H1 (cell line): ENCODE results near the gene SMAP2. TPM values are rescaled to one million over a fixed set of nuclear protein-coding genes. Genes with fewer than 3 reads are reported as not detected.

ENCODE experiments used
- CTCF ChIA-PET: fragments of 300-600 bp; sonication (Branson Sonifier 250); formaldehyde crosslinking; loops from one replicate; lab custom pipeline; 2021; ENCODE audit not compliant: partially characterized antibody; lab: Charles Lee
- POLR2A ChIA-PET: fragments of 300-600 bp; sonication (Branson Sonifier 250); formaldehyde crosslinking; loops from one replicate; lab custom pipeline; 2021; ENCODE audit warnings: inconsistent platforms; ENCODE audit not compliant: partially characterized antibody; lab: Charles Lee
- DNase-seq, 2 experiments: peaks; one replicate each; pipeline versions ENCODE4 v3.0.0 to v3.0.0-alpha.2; 2010 to 2022; ENCODE audit warnings: low spot score in 2 of 2, low read depth in 1 of 2, mixed read lengths in 1 of 2
- FAIRE-seq: peaks from 2 replicates; lab custom pipeline; 2011; peaks lifted over from hg19 to GRCh38; lab: Jason Lieb, UNC
- H2AFZ ChIP-seq: 2 replicates; pipeline ENCODE4 v1.8.1; 2012; ENCODE audit warnings: low read length, inconsistent platforms
- H2AK5ac ChIP-seq: 2 replicates; pipeline ENCODE4 v1.6.1; 2013; ENCODE audit warnings: low read depth, low read length
- H2BK120ac ChIP-seq: replicated peaks from 2 replicates; pipeline ENCODE3; 2013; ENCODE audit warnings: low read depth, low read length, inconsistent platforms
- H2BK12ac ChIP-seq: 2 replicates; pipeline ENCODE4 v1.6.1; 2013; ENCODE audit warnings: low read depth, low read length
- H2BK15ac ChIP-seq: 2 replicates; pipeline ENCODE4 v1.6.1; 2013; ENCODE audit warnings: low read length
- H2BK20ac ChIP-seq: 2 replicates; pipeline ENCODE4 v1.6.1; 2013; ENCODE audit warnings: low read length
- H2BK5ac ChIP-seq: 2 replicates; pipeline ENCODE4 v1.6.1; 2013; ENCODE audit warnings: low read depth, low read length
- H3K14ac ChIP-seq: 2 replicates; pipeline ENCODE4 v1.6.1; 2013; ENCODE audit warnings: inconsistent platforms; ENCODE audit not compliant: insufficient read length
- H3K18ac ChIP-seq: 2 replicates; pipeline ENCODE4 v1.6.1; 2013; ENCODE audit warnings: low read length; ENCODE audit errors: extremely low read depth
- H3K23ac ChIP-seq: 2 replicates; pipeline ENCODE4 v1.6.1; 2013; ENCODE audit warnings: inconsistent platforms; ENCODE audit not compliant: insufficient read length
- H3K23me2 ChIP-seq: 2 replicates; pipeline ENCODE4 v1.6.1; 2013; ENCODE audit warnings: low read depth, low read length
- H3K27ac ChIP-seq: 2 replicates; pipeline ENCODE4 v1.6.1; 2011; ENCODE audit warnings: low read depth, low read length, inconsistent platforms
- H3K27me3 ChIP-seq, 4 experiments: replicated peaks in 1 of 4; 1 replicate in 1 of 4; 2 replicates in 3 of 4; pipeline versions ENCODE4 v1.6.1 to v1.8.1; 2011 to 2013; ENCODE audit warnings: low read length in 3 of 4, mild to moderate bottlenecking in 3 of 4, inconsistent platforms in 2 of 4, mixed read lengths in 2 of 4, moderate library complexity in 1 of 4; ENCODE audit not compliant: control insufficient read depth in 3 of 4, insufficient read depth in 3 of 4; ENCODE audit errors: extremely low read depth in 1 of 4
- H3K36me3 ChIP-seq, 4 experiments: 2 replicates each; pipeline versions ENCODE4 v1.6.1 to v1.8.1; 2011 to 2013; ENCODE audit warnings: mild to moderate bottlenecking in 4 of 4, low read length in 3 of 4, moderate library complexity in 2 of 4, control low read depth in 1 of 4, inconsistent platforms in 1 of 4; ENCODE audit not compliant: insufficient read depth in 4 of 4, control insufficient read depth in 2 of 4
- H3K4ac ChIP-seq: replicated peaks from 2 replicates; pipeline ENCODE3; 2013; ENCODE audit warnings: low read length, low read depth, mixed read lengths, inconsistent platforms; ENCODE audit not compliant: insufficient read length
- H3K4me1 ChIP-seq, 4 experiments: replicated peaks in 1 of 4; 1 replicate in 1 of 4; 2 replicates in 3 of 4; pipeline versions ENCODE4 v1.6.1 to v1.8.1; 2011 to 2013; ENCODE audit warnings: low read length in 3 of 4, inconsistent platforms in 2 of 4, mixed read lengths in 1 of 4; ENCODE audit not compliant: insufficient read depth in 4 of 4, control insufficient read depth in 3 of 4
- H3K4me2 ChIP-seq, 2 experiments: 2 replicates each; pipeline versions ENCODE4 v1.6.1 to v1.8.1; 2011 to 2013; ENCODE audit warnings: low read depth in 2 of 2, low read length in 2 of 2, control low read depth in 1 of 2, inconsistent platforms in 1 of 2, mild to moderate bottlenecking in 1 of 2; ENCODE audit not compliant: insufficient read depth in 1 of 2
- H3K4me3 ChIP-seq, 4 experiments: fragments of 200-600, 300-600 bp in 1 of 4; sonication (generic), shearing (Covaris generic), sonication (Bioruptor Twin) in 1 of 4; 2 replicates each; pipeline versions ENCODE4 v1.5.1 to v1.8.1; 2011 to 2016; ENCODE audit warnings: low read length in 4 of 4, low read depth in 3 of 4, control low read depth in 2 of 4, inconsistent platforms in 2 of 4, mild to moderate bottlenecking in 2 of 4, mixed read lengths in 1 of 4, moderate library complexity in 1 of 4; ENCODE audit not compliant: insufficient read depth in 2 of 4; ENCODE audit errors: extremely low read depth in 1 of 4
- H3K56ac ChIP-seq: replicated peaks from 2 replicates; pipeline ENCODE3; 2013; ENCODE audit warnings: low read depth, mild to moderate bottlenecking, mixed read lengths, low read length, inconsistent platforms; ENCODE audit not compliant: insufficient read length
- H3K79me1 ChIP-seq: 2 replicates; pipeline ENCODE4 v1.6.1; 2013; ENCODE audit warnings: low read depth, low read length, control low read depth
- H3K79me2 ChIP-seq, 2 experiments: 2 replicates each; pipeline versions ENCODE4 v1.6.1 to v1.8.1; 2012 to 2013; ENCODE audit warnings: low read length in 2 of 2, mild to moderate bottlenecking in 2 of 2, inconsistent platforms in 1 of 2; ENCODE audit not compliant: insufficient read depth in 2 of 2, control insufficient read depth in 1 of 2
- H3K9ac ChIP-seq, 4 experiments: replicated peaks in 1 of 4; 1 replicate in 1 of 4; 2 replicates in 3 of 4; pipeline versions ENCODE4 v1.6.1 to v1.8.1; 2011 to 2013; ENCODE audit warnings: low read depth in 3 of 4, low read length in 3 of 4, control low read depth in 2 of 4, mild to moderate bottlenecking in 2 of 4, moderate library complexity in 2 of 4, inconsistent platforms in 1 of 4; ENCODE audit errors: extremely low read depth in 1 of 4
- H3K9me3 ChIP-seq, 2 experiments: 2 replicates each; pipeline versions ENCODE4 v1.6.1 to v1.8.1; 2012 to 2013; ENCODE audit warnings: mild to moderate bottlenecking in 2 of 2, moderate library complexity in 2 of 2, control low read depth in 1 of 2, inconsistent platforms in 1 of 2, low read depth in 1 of 2, low read length in 1 of 2, mixed read lengths in 1 of 2; ENCODE audit not compliant: insufficient read depth in 2 of 2
- H4K20me1 ChIP-seq, 2 experiments: replicated peaks in 1 of 2; 2 replicates each; pipeline versions ENCODE3 to v1.8.1; 2011 to 2013; ENCODE audit warnings: inconsistent platforms in 2 of 2, low read length in 2 of 2, mild to moderate bottlenecking in 1 of 2; ENCODE audit not compliant: insufficient read depth in 2 of 2, control insufficient read depth in 1 of 2
- H4K5ac ChIP-seq: 2 replicates; pipeline ENCODE4 v1.6.1; 2013; ENCODE audit warnings: low read length, low read depth, mixed read lengths, inconsistent platforms; ENCODE audit not compliant: insufficient read length
- H4K8ac ChIP-seq: 2 replicates; pipeline ENCODE4 v1.8.0; 2013; ENCODE audit warnings: mild to moderate bottlenecking, moderate library complexity, low read length, inconsistent platforms; ENCODE audit not compliant: insufficient read depth; ENCODE audit errors: extremely low read depth
- H4K91ac ChIP-seq: replicated peaks from 2 replicates; pipeline ENCODE3; 2013; ENCODE audit warnings: low read length, mixed read lengths, inconsistent platforms; ENCODE audit not compliant: insufficient read length
- ATF2 ChIP-seq: IDR thresholded peaks from 2 replicates; pipeline ENCODE4 v1.6.1; 2012; ENCODE audit warnings: low read length, inconsistent platforms
- CBX8 ChIP-seq: fragments of 300-800, 300-1000 bp; sonication (generic); IDR thresholded peaks from 2 replicates; pipeline ENCODE4 v1.7.1; 2016; ENCODE audit warnings: low read depth, low read length, borderline replicate concordance
- CREB1 ChIP-seq: IDR thresholded peaks from 2 replicates; pipeline ENCODE4 v1.6.1; 2012; ENCODE audit warnings: inconsistent platforms
- E2F6 ChIP-seq: IDR thresholded peaks from 2 replicates; pipeline ENCODE4 v1.6.1; 2012; ENCODE audit warnings: inconsistent platforms
- GTF2F1 ChIP-seq: IDR thresholded peaks from 2 replicates; pipeline ENCODE4 v1.6.1; 2012; ENCODE audit warnings: low read depth, low read length, improper control_type of control experiment, borderline replicate concordance
- MAX ChIP-seq: IDR thresholded peaks from 2 replicates; pipeline ENCODE4 v1.6.1; 2012; ENCODE audit warnings: inconsistent platforms
- NRF1 ChIP-seq: IDR thresholded peaks from 2 replicates; pipeline ENCODE4 v1.6.1; 2011; ENCODE audit warnings: mild to moderate bottlenecking, low read depth, low read length, improper control_type of control experiment
- RFX5 ChIP-seq: IDR thresholded peaks from 2 replicates; pipeline ENCODE4 v1.6.1; 2011; ENCODE audit warnings: low read depth, low read length, improper control_type of control experiment, borderline replicate concordance
- SP1 ChIP-seq: IDR thresholded peaks from 2 replicates; pipeline ENCODE4 v1.6.1; 2011; ENCODE audit warnings: low read depth, low read length
- TAF1 ChIP-seq: IDR thresholded peaks from 2 replicates; pipeline ENCODE4 v1.6.1; 2011; ENCODE audit warnings: mild to moderate bottlenecking, low read depth, low read length
- TEAD4 ChIP-seq: IDR thresholded peaks from 2 replicates; pipeline ENCODE4 v1.6.1; 2012; ENCODE audit warnings: low read depth, low read length, inconsistent platforms, mixed read lengths
- WGBS, 2 experiments: shearing (Covaris generic) in 1 of 2; methylation state at CpG; one replicate each; pipeline versions ENCODE4 v1.1.6 to v1.1.7; 2013 to 2015; ENCODE audit warnings: low lambda C conversion rate in 2 of 2, mixed read lengths in 2 of 2, inconsistent platforms in 1 of 2, low coverage in 1 of 2, missing lambda C conversion rate in 1 of 2; ENCODE audit not compliant: insufficient replicate concordance in 2 of 2, insufficient coverage in 1 of 2, insufficient read length in 1 of 2; ENCODE audit errors: extremely low coverage in 1 of 2, missing lambda C conversion rate in 1 of 2; 5-methylcytosine and 5-hydroxymethylcytosine counted together
- polyA plus RNA-seq, 7 experiments: library from polyadenylated mRNA; depleted of rRNA in 3 of 7; stranded (reverse) in 5 of 7; unstranded in 2 of 7; fragments of >200 nt in 5 of 7; fragments of 200-250 nt in 2 of 7; gene quantifications; 1 replicate in 5 of 7; 2 replicates in 1 of 7; 4 replicates in 1 of 7; pipeline versions ENCODE4 v1.2.1 to v1.2.3, GENCODE V29; 2011 to 2013; ENCODE audit warnings: missing spikeins in 2 of 7, mixed read lengths in 2 of 7
- total RNA-seq: library from RNA; stranded (reverse); fragmentation: NEBNext Ultra II Directional; extraction: Animal tissue kit (Norgen Biotek cat#: 25700); gene quantifications from 2 replicates; pipeline ENCODE4 v1.2.1, GENCODE V29; 2021

SMAP2 gene
- total and polyA plus RNA-seq, 2 of the 8 experiments (the other 6 are each of a cell fraction or from before 2014, with no cell fraction given), result 4.3 to 5.5 TPM

GRCh38 chr1:40416709-40417108, 43.2 kb downstream of the SMAP2 start:
- no peak overlapping the region for H2BK20ac ChIP-seq
- H3K4me2 ChIP-seq, result no peak overlapping the region
- H3K27me3 ChIP-seq, result no peaks in the 10 kb centered on the region
- H3K9ac ChIP-seq, result no peak overlapping the region
- H2AFZ ChIP-seq, result no peak overlapping the region
- H3K18ac ChIP-seq, result no peak overlapping the region
- 86% methylated on average over 4 of the region's 4 CpGs; no CpG with 5 or more reads in 1 of the 2 experiments for WGBS, 2 experiments
- no peaks in the 10 kb centered on the region for H3K9me3 ChIP-seq
- no peak overlapping the region for H4K5ac ChIP-seq
- H3K36me3 ChIP-seq, result peaks cover 0 to 3% (median 0%) of the 10 kb centered on the region in 4 experiments; a peak in 1 of 8 replicates
- H2BK15ac ChIP-seq, result no peak overlapping the region
- no peak for DNase-seq
- CTCF ChIA-PET, result interaction anchor here (0.5 to 2.4 kb wide), 3 partner anchors 12 to 443 kb away, joined by 3 to 10 read pairs (median 5); no protein-coding TSS in a partner anchor
- TF ChIP-seq ATF2, result no peak
- no peak for TF ChIP-seq CBX8
- TF ChIP-seq CREB1, result no peak
- TF ChIP-seq GTF2F1, result no peak
- no peak for TF ChIP-seq SP1
- no peak for TF ChIP-seq NRF1
- no peak for TF ChIP-seq TAF1
- TF ChIP-seq TEAD4, result no peak
- no peak for TF ChIP-seq MAX
- no peak for TF ChIP-seq E2F6
- no peak for TF ChIP-seq RFX5
- no peak overlapping the region for H3K27ac ChIP-seq
- no peak overlapping the region for H3K4me3 ChIP-seq
- no peak overlapping the region for H3K4ac ChIP-seq
- no peak overlapping the region for H2BK5ac ChIP-seq
- no peak overlapping the region for H4K91ac ChIP-seq
- H2BK12ac ChIP-seq, result no peak overlapping the region
- H3K79me2 ChIP-seq, result no peaks in the 10 kb centered on the region
- POLR2A ChIA-PET, result no interaction called here
- no peak overlapping the region for H3K14ac ChIP-seq
- H3K23ac ChIP-seq, result no peak overlapping the region
- H2BK120ac ChIP-seq, result no peak overlapping the region
- no peaks in the 10 kb centered on the region for H3K23me2 ChIP-seq
- no peak overlapping the region for H3K56ac ChIP-seq
- no peaks in the 10 kb centered on the region for H3K79me1 ChIP-seq
- peaks cover 0 to 3% (median 3%) of the 10 kb centered on the region in 4 experiments; a peak in 2 of 7 replicates for H3K4me1 ChIP-seq
- no peaks in the 10 kb centered on the region for H4K20me1 ChIP-seq
- no peak overlapping the region for H2AK5ac ChIP-seq
- no peak overlapping the region for H4K8ac ChIP-seq
- FAIRE-seq, result no peak
